Endothelial cell of umbilical vein (primary cell): ENCODE measurements around the gene L1CAM.

Source experiments
- EZH2 ChIP-seq: IDR thresholded peaks from 2 replicates; pipeline ENCODE4 v1.6.1; 2012; ENCODE audit warnings: borderline replicate concordance, low read depth, mild to moderate bottlenecking, moderate library complexity, low read length, inconsistent platforms; ENCODE audit not compliant: severe bottlenecking
- FOS ChIP-seq: IDR thresholded peaks from 2 replicates; pipeline ENCODE4 v1.6.1; 2011; ENCODE audit warnings: mild to moderate bottlenecking, low read length, moderate library complexity, borderline replicate concordance; ENCODE audit not compliant: insufficient read depth
- MAX ChIP-seq: IDR thresholded peaks from 2 replicates; pipeline ENCODE4 v1.6.1; 2011; ENCODE audit not compliant: insufficient read depth, insufficient read length
- MYC ChIP-seq: IDR thresholded peaks from one replicate; pipeline ENCODE4 v1.6.1; 2011; ENCODE audit warnings: mild to moderate bottlenecking, low read depth, low read length
- POLR2A ChIP-seq: IDR thresholded peaks from 2 replicates; pipeline ENCODE4 v1.6.1; 2012; ENCODE audit warnings: low read depth, mild to moderate bottlenecking, control low read depth, low read length
- POLR2AphosphoS5 ChIP-seq: IDR thresholded peaks from 2 replicates; pipeline ENCODE4 v1.6.1; 2012; ENCODE audit warnings: low read depth, mild to moderate bottlenecking, control low read depth, low read length, moderate library complexity; ENCODE audit not compliant: insufficient read depth
- TF ChIP-seq, protein P1 (sequence below), 2 donors: IDR thresholded peaks; 1 replicate in 1 of 2; 2 replicates in 1 of 2; pipeline ENCODE4 v1.5.1; 2011; ENCODE audit warnings: low read length in 2 of 2, mild to moderate bottlenecking in 2 of 2, moderate library complexity in 2 of 2, control low read depth in 1 of 2, inconsistent platforms in 1 of 2, low read depth in 1 of 2; ENCODE audit not compliant: insufficient read depth in 1 of 2; ENCODE audit errors: extremely low read depth in 1 of 2

- TF ChIP-seq MAX (no peak), MYC (no peak), POLR2AphosphoS5 (no peak), EZH2 (no peak), POLR2A (no peak), FOS (no peak)
- TF ChIP-seq, protein P1, sequence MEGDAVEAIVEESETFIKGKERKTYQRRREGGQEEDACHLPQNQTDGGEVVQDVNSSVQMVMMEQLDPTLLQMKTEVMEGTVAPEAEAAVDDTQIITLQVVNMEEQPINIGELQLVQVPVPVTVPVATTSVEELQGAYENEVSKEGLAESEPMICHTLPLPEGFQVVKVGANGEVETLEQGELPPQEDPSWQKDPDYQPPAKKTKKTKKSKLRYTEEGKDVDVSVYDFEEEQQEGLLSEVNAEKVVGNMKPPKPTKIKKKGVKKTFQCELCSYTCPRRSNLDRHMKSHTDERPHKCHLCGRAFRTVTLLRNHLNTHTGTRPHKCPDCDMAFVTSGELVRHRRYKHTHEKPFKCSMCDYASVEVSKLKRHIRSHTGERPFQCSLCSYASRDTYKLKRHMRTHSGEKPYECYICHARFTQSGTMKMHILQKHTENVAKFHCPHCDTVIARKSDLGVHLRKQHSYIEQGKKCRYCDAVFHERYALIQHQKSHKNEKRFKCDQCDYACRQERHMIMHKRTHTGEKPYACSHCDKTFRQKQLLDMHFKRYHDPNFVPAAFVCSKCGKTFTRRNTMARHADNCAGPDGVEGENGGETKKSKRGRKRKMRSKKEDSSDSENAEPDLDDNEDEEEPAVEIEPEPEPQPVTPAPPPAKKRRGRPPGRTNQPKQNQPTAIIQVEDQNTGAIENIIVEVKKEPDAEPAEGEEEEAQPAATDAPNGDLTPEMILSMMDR (IDR thresholded peaks at IDR 0.05; ENCODE audit: extremely low read depth in 1 of 2, insufficient read depth in 1 of 2, low read depth in 1 of 2, low read length in 2 of 2), result no peak
Measured at GRCh38 chrX:153879741-153880439, 6.1 kb downstream of the L1CAM start.
